Hindlimb muscle (tissue), 1 donor: ENCODE results near the gene ACTL6A. TPM values are rescaled to one million over a fixed set of nuclear protein-coding genes. Genes with fewer than 3 reads are reported as not detected.

ENCODE experiments used
- DNase-seq: peaks from one replicate; pipeline ENCODE4 v3.0.0-alpha.2; 2013
- polyA plus RNA-seq: library from polyadenylated mRNA; unstranded; fragments of 120-200 nt; gene quantifications from one replicate; pipeline ENCODE4 v1.2.1, GENCODE V29; 2013; ENCODE audit not compliant: insufficient read length

The ACTL6A gene
- polyA plus RNA-seq, 1 donor = 35.3 TPM

GRCh38 chr3:179591313-179591712, 28.6 kb downstream of the ACTL6A start:
- DNase-seq = no peak

GRCh38 chr3:179599531-179599930, 36.8 kb downstream of the ACTL6A start:
- no peak for DNase-seq

- DNase-seq = no peak
Observed at GRCh38 chr3:179603321-179603720, 40.6 kb downstream of the ACTL6A start.

- DNase-seq = no peak
Observed at GRCh38 chr3:179603831-179604230, 41.1 kb downstream of the ACTL6A start.

- DNase-seq = peak; percentile 99
Observed at GRCh38 chr3:179604321-179605078, 41.8 kb downstream of the ACTL6A start, which contains the start of the genes MRPL47 and NDUFB5. Gene MRPL47, minus strand, starts transcription at chr3:179604638. Its CDS starts 14 bp downstream, at chr3:179604624. Gene NDUFB5, plus strand, starts transcription at chr3:179604794. Its CDS starts 22 bp downstream, at chr3:179604816.

- DNase-seq = no peak
Observed at GRCh38 chr3:179606534-179607085, 43.9 kb downstream of the ACTL6A start.

- no peak for DNase-seq
Observed at GRCh38 chr3:179608931-179609720, 46.4 kb downstream of the ACTL6A start.

GRCh38 chr3:179610066-179610465, 47.3 kb downstream of the ACTL6A start:
- no peak for DNase-seq

GRCh38 chr3:179613807-179614206, 51.1 kb downstream of the ACTL6A start:
- DNase-seq = no peak

- DNase-seq = no peak
Observed at GRCh38 chr3:179615458-179616173, 52.9 kb downstream of the ACTL6A start.

- DNase-seq = no peak
Observed at GRCh38 chr3:179622023-179622422, 59.3 kb downstream of the ACTL6A start.

GRCh38 chr3:179624451-179624850, 61.7 kb downstream of the ACTL6A start:
- DNase-seq = no peak

GRCh38 chr3:179630753-179631451, 68.2 kb downstream of the ACTL6A start:
- no peak for DNase-seq

Other genes with a start within 250 kb of the ACTL6A start
- 31.7 TPM for gene ZNF639, start 239.9 kb upstream of the ACTL6A start, polyA plus RNA-seq
- 39.2 TPM for gene MFN1, start 215.2 kb upstream of the ACTL6A start, polyA plus RNA-seq
- gene GNB4, start 111.5 kb upstream of the ACTL6A start, polyA plus RNA-seq = 38.0 TPM
- gene MRPL47, start 41.7 kb downstream of the ACTL6A start, polyA plus RNA-seq = 32.7 TPM
- 185 TPM for gene NDUFB5, start 41.9 kb downstream of the ACTL6A start, polyA plus RNA-seq
- 53.4 TPM for gene USP13, start 90.1 kb downstream of the ACTL6A start, polyA plus RNA-seq